ENCODE data around the gene COQ2. TPM values are rescaled to one million over a fixed set of nuclear protein-coding genes. Genes with fewer than 3 reads are reported as not detected.

COQ2 gene
- 7.9 and 12.2 TPM in 2 replicates for total RNA-seq

DNA sequence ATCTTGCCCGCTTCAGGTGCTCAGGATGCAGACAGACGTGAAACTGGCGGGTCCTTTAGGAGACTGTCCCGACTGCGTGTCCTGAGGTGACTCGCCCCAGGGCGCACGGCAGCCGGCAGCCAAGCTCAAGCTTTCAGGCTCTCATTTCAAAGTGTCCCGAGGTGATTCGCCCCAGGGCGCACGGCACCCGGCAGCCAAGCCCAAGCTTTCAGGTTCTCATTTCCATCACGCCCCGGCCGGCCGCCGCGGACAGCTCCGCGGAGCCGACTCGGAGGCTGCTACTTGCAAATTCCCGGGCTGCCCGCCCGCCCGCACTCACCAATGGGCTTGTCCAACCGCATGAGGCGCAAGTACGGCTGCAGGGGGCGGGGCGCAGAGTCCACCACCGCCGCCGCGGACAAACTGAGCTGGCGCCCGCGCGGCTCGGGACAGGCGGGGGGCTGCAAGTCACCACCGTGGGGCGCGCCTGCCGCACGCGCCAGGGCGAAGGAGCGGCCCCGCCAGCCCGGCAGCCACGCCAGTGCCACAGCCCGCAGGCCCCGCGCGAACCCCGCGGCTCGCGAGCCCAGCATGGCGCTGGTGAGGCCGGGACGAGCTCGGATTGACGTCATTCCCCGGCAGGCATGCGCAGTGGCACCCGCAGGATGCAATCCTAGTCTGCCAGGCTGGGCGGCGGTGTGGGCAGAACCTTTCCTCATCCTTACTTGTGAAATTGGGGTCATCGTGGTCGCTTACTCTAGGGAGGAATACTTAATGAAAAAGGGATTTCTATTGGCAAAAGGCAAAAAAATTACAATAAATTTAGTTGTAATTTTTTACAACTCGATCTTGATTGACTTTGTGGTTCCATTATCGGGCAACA, at the start of gene COQ2:
Gene COQ2 (minus strand): TSS at position 606 of the 862 bp plus-strand sequence. CDS start 34 bp downstream, at position 572.

Small RNA genes lying within 50 kb of the gene (small RNA-seq; reads per million reads assigned to genes)
- gene AC114781.3 (ENCODE audit: low replicate concordance), result not detected

Other genes starting within 250 kb of the COQ2 start
- gene COPS4, start 249.6 kb downstream of the COQ2 start, total RNA-seq, result 42.0 and 61.3 TPM in 2 replicates
- 0.14 TPM in 1 of 2 replicates, not detected in the other for gene PLAC8, start 170.1 kb downstream of the COQ2 start, total RNA-seq
- 0.14 and 0.66 TPM in 2 replicates for gene HPSE, start 50.0 kb upstream of the COQ2 start, total RNA-seq
- gene HELQ, start 171.0 kb upstream of the COQ2 start, total RNA-seq, result 13.7 and 16.0 TPM in 2 replicates
- gene MRPS18C, start 171.3 kb upstream of the COQ2 start, total RNA-seq, result 14.9 and 20.3 TPM in 2 replicates
- 10.5 and 11.6 TPM in 2 replicates for gene ABRAXAS1, start 200.3 kb upstream of the COQ2 start, total RNA-seq